ENCODE data around the gene SEMA4G.

The SEMA4G gene

GRCh38 chr10:100969187-100970075, at the start of gene SEMA4G:
Gene SEMA4G, plus strand, starts transcription at chr10:100969504. Its CDS starts 3,409 bp downstream, at chr10:100972913.
- DNase-seq, result peak; percentile 59

- no peak for DNase-seq
Observed at GRCh38 chr10:100923580-100923979, 45.7 kb upstream of the SEMA4G start.

GRCh38 chr10:100927266-100927665, 42.0 kb upstream of the SEMA4G start:
- no peak for DNase-seq

GRCh38 chr10:100928039-100928438, 41.3 kb upstream of the SEMA4G start:
- no peak for DNase-seq

GRCh38 chr10:100930368-100930767, 38.9 kb upstream of the SEMA4G start:
- DNase-seq, result no peak

- DNase-seq, result no peak
Observed at GRCh38 chr10:100934084-100934659, 35.1 kb upstream of the SEMA4G start.

- no peak for DNase-seq
Observed at GRCh38 chr10:100939763-100940344, 29.4 kb upstream of the SEMA4G start.

GRCh38 chr10:100942229-100942628, 27.1 kb upstream of the SEMA4G start:
- DNase-seq, result no peak

- no peak for DNase-seq
Observed at GRCh38 chr10:100943508-100943907, 25.8 kb upstream of the SEMA4G start.

- no peak for DNase-seq
Observed at GRCh38 chr10:100945754-100946153, 23.6 kb upstream of the SEMA4G start.

GRCh38 chr10:100948916-100949315, 20.4 kb upstream of the SEMA4G start:
- DNase-seq, result no peak

GRCh38 chr10:100960251-100960650, 9.1 kb upstream of the SEMA4G start:
- DNase-seq, result no peak

GRCh38 chr10:100962351-100963080, 6.8 kb upstream of the SEMA4G start:
- DNase-seq, result no peak

- DNase-seq, result no peak
Observed at GRCh38 chr10:100963826-100964225, 5.5 kb upstream of the SEMA4G start.

- DNase-seq, result no peak
Observed at GRCh38 chr10:100965820-100966219, 3.5 kb upstream of the SEMA4G start.

- DNase-seq, result no peak
Observed at GRCh38 chr10:100966887-100967286, 2.4 kb upstream of the SEMA4G start.

- DNase-seq, result no peak
Observed at GRCh38 chr10:100967332-100967731, 2.0 kb upstream of the SEMA4G start.

GRCh38 chr10:100968062-100968736, 1.1 kb upstream of the SEMA4G start:
- DNase-seq, result no peak

- no peak for DNase-seq
Observed at GRCh38 chr10:100968863-100969186, 479 bp upstream of the SEMA4G start.

- DNase-seq, result no peak
Observed at GRCh38 chr10:100970076-100970913, 991 bp downstream of the SEMA4G start.

- DNase-seq, result no peak
Observed at GRCh38 chr10:100970914-100971811, 1.9 kb downstream of the SEMA4G start.
